ENCODE results near the gene TP53TG5. TPM values are rescaled to one million over a fixed set of nuclear protein-coding genes. Genes with fewer than 3 reads are reported as not detected.

TP53TG5 gene
- total RNA-seq, 1 donor from 2014 or later: not detected

DNA sequence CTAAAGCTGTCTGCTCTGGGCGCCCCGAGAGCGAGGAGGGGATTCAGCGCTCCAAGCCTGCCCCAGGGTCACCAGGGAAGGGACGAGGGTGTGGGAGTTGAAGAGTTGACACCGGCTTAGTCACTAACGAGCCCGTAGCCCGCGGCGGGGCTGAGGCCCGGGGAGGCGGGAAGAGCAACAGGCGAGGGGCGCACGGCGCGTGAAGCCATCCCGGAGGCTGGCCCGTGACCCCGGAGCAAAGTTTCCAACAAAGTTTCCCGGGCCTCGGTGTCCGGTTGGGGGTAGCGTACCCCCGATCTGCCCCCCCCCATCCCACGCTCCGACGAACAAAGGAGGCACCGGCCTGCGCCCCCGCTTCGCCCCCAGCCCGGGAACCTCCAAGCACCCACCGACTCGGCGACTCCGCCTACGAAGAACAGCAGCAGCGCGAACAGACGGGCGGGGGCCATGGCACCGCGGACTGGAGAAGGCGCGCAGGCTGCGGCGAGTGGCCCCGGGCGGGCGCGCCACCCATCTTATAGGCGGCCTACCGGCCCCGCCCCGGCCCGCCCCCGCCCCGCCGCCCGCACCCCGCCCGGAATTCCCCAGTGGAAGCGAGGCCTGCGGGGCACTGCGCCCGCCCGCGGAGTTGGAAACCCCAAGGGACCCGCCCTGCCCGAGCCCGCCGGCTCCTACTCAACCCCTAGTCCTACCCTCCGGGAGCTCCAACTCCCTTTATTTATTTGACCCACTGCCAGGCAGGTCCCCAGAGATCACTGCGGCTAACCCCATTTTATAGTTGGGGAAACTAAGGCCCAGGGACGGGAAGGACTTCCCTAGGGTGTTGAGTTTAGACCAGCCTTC lies 30.0 kb downstream of the TP53TG5 start, which contains the start of gene SDC4:
TSS of gene SDC4 (minus strand) at position 489 of the 843 bp plus-strand sequence. CDS start at position 449, 40 bp downstream.
- H3K36me3 Mint-ChIP-seq (ENCODE audit: low read depth): no peaks in the 10 kb centered on the region
- TF ChIP-seq, protein P1, sequence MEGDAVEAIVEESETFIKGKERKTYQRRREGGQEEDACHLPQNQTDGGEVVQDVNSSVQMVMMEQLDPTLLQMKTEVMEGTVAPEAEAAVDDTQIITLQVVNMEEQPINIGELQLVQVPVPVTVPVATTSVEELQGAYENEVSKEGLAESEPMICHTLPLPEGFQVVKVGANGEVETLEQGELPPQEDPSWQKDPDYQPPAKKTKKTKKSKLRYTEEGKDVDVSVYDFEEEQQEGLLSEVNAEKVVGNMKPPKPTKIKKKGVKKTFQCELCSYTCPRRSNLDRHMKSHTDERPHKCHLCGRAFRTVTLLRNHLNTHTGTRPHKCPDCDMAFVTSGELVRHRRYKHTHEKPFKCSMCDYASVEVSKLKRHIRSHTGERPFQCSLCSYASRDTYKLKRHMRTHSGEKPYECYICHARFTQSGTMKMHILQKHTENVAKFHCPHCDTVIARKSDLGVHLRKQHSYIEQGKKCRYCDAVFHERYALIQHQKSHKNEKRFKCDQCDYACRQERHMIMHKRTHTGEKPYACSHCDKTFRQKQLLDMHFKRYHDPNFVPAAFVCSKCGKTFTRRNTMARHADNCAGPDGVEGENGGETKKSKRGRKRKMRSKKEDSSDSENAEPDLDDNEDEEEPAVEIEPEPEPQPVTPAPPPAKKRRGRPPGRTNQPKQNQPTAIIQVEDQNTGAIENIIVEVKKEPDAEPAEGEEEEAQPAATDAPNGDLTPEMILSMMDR (IDR thresholded peaks at IDR 0.05): no peak
- H3K4me3 Mint-ChIP-seq (ENCODE audit: unreplicated experiment): peak within 1 kb of the TSS; percentile 79
- H3K9me3 Mint-ChIP-seq (ENCODE audit: low read depth): no peaks in the 10 kb centered on the region
- peak within 1 kb of the TSS; percentile 83 for H3K27ac Mint-ChIP-seq (ENCODE audit: unreplicated experiment)
- DNase-seq (ENCODE audit: low spot score): no peak
- peaks cover 51% of the 10 kb centered on the region for H3K4me1 Mint-ChIP-seq (ENCODE audit: low read depth)
- no peaks in the 10 kb centered on the region for H3K27me3 Mint-ChIP-seq (ENCODE audit: low read depth)

DNA sequence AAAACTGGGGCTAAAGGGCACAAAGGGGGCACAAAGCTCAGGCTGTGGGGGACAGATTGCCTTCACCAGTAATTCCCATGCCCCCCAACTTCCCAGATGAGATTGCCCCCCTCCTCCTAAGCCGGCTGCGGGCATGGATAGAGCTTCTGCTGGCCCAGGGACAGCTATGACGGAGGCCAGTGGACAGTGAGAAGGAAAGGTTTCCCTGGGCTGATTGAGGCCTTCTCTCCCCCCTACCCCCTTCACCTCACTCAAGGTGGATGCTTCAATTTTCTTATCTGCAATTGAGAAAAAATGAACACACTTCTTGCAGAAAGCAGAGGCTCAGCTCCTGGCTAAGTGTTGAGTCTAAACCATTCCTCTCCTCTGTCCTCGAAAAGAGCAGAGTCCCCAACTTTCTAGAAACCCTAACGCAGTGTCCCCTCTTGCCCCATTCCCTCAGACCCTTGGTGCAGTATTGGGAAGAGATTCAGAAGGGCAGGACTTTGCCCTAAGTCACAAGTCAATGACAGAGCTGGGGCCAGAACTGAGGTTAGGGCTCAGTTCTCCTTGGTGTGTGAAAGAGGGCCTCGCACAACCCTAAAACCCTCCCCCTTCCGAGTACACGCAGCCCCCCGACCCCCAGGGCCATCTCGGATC lies 30.7 kb downstream of the TP53TG5 start:
- Mint-ChIP-seq H3K36me3 (ENCODE audit: low read depth) (no peaks in the 10 kb centered on the region), H3K4me1 (ENCODE audit: low read depth) (peaks cover 58% of the 10 kb centered on the region), H3K4me3 (ENCODE audit: unreplicated experiment) (peak overlapping the region; percentile 79), H3K9me3 (ENCODE audit: low read depth) (no peaks in the 10 kb centered on the region), H3K27me3 (ENCODE audit: low read depth) (no peaks in the 10 kb centered on the region), H3K27ac (ENCODE audit: unreplicated experiment) (peak overlapping the region; percentile 83)
- DNase-seq (ENCODE audit: low spot score): no peak
- TF ChIP-seq, protein P1 (IDR thresholded peaks at IDR 0.05): no peak

DNA sequence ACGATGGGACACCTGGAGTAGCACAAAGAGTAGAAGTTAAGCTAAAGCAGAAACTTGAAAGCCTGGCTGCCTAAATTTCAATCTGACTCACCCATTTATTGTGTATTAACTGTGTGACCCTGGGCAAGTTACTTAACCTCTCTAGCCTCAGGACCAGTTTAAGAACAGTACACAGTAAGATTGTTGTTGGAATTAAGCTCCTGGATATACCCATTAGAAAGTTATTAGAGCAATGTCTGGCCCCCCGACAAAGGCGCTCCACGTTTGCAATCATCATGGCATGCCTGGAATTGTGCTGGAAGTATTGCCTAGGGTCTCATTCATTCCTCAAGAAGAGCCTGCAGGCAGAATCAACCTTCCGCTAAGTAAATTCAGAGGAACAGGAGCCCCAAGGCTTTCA lies 31.3 kb downstream of the TP53TG5 start:
- Mint-ChIP-seq H3K4me1 (ENCODE audit: low read depth) (peaks cover 64% of the 10 kb centered on the region), H3K27ac (ENCODE audit: unreplicated experiment) (peak overlapping the region; percentile 83), H3K9me3 (ENCODE audit: low read depth) (no peaks in the 10 kb centered on the region), H3K36me3 (ENCODE audit: low read depth) (no peaks in the 10 kb centered on the region), H3K27me3 (ENCODE audit: low read depth) (no peaks in the 10 kb centered on the region), H3K4me3 (ENCODE audit: unreplicated experiment) (peak overlapping the region; percentile 79)
- DNase-seq (ENCODE audit: low spot score): no peak
- TF ChIP-seq, protein P1 (IDR thresholded peaks at IDR 0.05): no peak

DNA sequence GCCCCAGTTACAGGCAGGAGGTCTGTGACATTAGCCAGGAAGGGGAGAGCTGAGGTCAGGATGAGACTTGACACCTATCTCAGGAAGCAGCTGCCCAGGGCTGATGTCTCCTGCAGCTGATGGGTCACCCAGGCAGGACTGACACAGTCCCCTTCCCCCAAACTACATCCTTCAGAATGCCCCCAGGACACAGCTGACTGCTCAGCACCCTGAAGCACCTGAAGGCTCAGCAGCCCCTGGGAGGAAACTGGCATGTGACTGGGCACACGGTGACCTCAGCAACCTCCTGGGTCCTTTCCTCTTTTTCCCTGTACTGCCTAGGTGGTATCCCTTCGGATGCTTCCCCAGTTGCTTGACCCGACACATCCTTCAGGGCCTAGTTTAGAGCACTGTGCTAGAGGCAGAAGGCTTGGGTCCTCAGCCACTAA lies 31.8 kb downstream of the TP53TG5 start:
- H3K9me3 Mint-ChIP-seq (ENCODE audit: low read depth): no peaks in the 10 kb centered on the region
- H3K4me1 Mint-ChIP-seq (ENCODE audit: low read depth): peaks cover 69% of the 10 kb centered on the region
- DNase-seq (ENCODE audit: low spot score): no peak
- H3K36me3 Mint-ChIP-seq (ENCODE audit: low read depth): no peaks in the 10 kb centered on the region
- TF ChIP-seq, protein P1 (IDR thresholded peaks at IDR 0.05): no peak
- no peaks in the 10 kb centered on the region for H3K27me3 Mint-ChIP-seq (ENCODE audit: low read depth)
- H3K27ac Mint-ChIP-seq (ENCODE audit: unreplicated experiment): no peak overlapping the region
- H3K4me3 Mint-ChIP-seq (ENCODE audit: unreplicated experiment): no peak overlapping the region

DNA sequence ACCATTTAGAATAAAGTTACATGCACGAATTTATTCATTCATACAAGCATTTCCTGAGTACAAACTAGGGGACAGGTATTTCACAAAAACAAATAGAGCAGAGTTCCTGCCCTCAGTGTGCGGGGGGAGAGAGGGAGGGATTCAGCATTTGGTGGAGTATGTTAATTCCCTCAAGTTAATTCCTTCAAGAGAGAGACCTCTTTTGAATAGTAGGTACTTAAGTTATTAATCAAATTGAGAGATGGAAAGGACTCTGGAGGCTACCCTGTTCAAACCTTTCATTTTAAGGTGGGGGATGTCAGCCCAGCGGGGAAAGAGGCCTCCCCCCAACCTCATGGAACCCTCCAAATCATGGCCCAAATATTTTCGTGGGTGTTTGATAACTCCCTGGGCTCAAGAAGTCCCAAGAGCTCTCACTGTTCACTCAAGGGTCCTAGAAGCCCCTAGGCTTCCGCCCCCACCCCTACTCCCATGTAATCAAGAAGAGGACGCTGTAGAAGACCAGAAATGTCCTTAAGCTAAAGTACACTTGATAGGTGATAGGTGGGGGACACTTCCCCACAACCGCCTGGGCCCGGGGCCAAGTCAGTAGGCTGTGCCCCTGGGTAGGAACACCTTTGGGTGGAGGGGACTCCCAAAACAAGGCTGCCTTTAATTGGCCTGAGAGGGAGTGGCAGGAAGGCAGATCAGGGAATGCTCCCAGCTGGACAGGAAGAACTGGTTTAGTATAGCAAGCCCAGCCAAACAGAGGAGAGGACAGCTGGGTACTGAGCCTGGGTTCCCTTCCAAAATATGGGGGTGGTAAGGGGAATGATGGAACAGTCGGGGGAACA lies 32.8 kb downstream of the TP53TG5 start:
- TF ChIP-seq, protein P1 (IDR thresholded peaks at IDR 0.05): no peak
- Mint-ChIP-seq H3K27ac (ENCODE audit: unreplicated experiment) (peak overlapping the region; percentile 38), H3K9me3 (ENCODE audit: low read depth) (no peaks in the 10 kb centered on the region), H3K4me1 (ENCODE audit: low read depth) (peaks cover 77% of the 10 kb centered on the region), H3K36me3 (ENCODE audit: low read depth) (no peaks in the 10 kb centered on the region), H3K27me3 (ENCODE audit: low read depth) (no peaks in the 10 kb centered on the region), H3K4me3 (ENCODE audit: unreplicated experiment) (no peak overlapping the region)
- no peak for DNase-seq (ENCODE audit: low spot score)
